Spleen (tissue), 11 donors: ENCODE results near the gene ANKRD33. TPM values are rescaled to one million over a fixed set of nuclear protein-coding genes. Genes with fewer than 3 reads are reported as not detected.
A peak's percentile ranks its signal among the peaks of the same experiment; 100 is the strongest.

Source experiments
- DNase-seq: peaks from one replicate; pipeline ENCODE4 v3.0.0-alpha.2; 2020
- H3K27ac ChIP-seq, 8 donors: fragments of 200-600 bp; sonication (generic) in 7 of 8; 1 replicate in 4 of 8; 2 replicates in 4 of 8; pipeline versions ENCODE4 v1.5.0 to v1.8.0; 2016 to 2021; ENCODE audit warnings: inconsistent platforms in 4 of 8, mild to moderate bottlenecking in 4 of 8, moderate library complexity in 1 of 8
- H3K27me3 ChIP-seq, 7 donors: fragments of 200-600 bp; sonication (generic) in 6 of 7; replicated peaks in 1 of 7; 1 replicate in 4 of 7; 2 replicates in 3 of 7; pipeline versions ENCODE4 v1.5.0 to v1.8.0; 2016 to 2021; ENCODE audit warnings: inconsistent platforms in 3 of 7, mild to moderate bottlenecking in 1 of 7
- H3K36me3 ChIP-seq, 6 donors: fragments of 200-600 bp; sonication (generic) in 5 of 6; 1 replicate in 4 of 6; 2 replicates in 2 of 6; pipeline versions ENCODE4 v1.5.0 to v1.8.0; 2016 to 2021; ENCODE audit warnings: inconsistent platforms in 2 of 6
- H3K4me1 ChIP-seq, 6 donors: fragments of 200-600 bp; sonication (generic) in 5 of 6; 1 replicate in 3 of 6; 2 replicates in 3 of 6; pipeline versions ENCODE4 v1.5.0 to v1.8.0; 2016 to 2021; ENCODE audit warnings: inconsistent platforms in 3 of 6
- H3K4me3 ChIP-seq, 8 donors: fragments of 200-600 bp; sonication (generic) in 7 of 8; 1 replicate in 4 of 8; 2 replicates in 4 of 8; pipeline versions ENCODE4 v1.5.0 to v1.8.0; 2016 to 2021; ENCODE audit warnings: inconsistent platforms in 4 of 8, mild to moderate bottlenecking in 4 of 8, moderate library complexity in 2 of 8
- H3K9me3 ChIP-seq, 8 donors: fragments of 200-600 bp; sonication (generic) in 7 of 8; 1 replicate in 4 of 8; 2 replicates in 4 of 8; pipeline versions ENCODE4 v1.5.0 to v1.8.0; 2016 to 2021; ENCODE audit warnings: inconsistent platforms in 4 of 8
- POLR2A ChIP-seq, 3 donors: fragments of 450-650 bp; IDR thresholded peaks; one replicate each; pipeline ENCODE4 v1.5.1; 2017; ENCODE audit warnings: antibody characterized with exemption in 3 of 3, mild to moderate bottlenecking in 1 of 3
- POLR2AphosphoS5 ChIP-seq, 3 donors: sonication (generic); formaldehyde crosslinking; IDR thresholded peaks; one replicate each; pipeline ENCODE4 v1.5.1; 2017; ENCODE audit warnings: antibody characterized with exemption in 3 of 3
- WGBS, 5 donors: extraction: QIAGEN DNeasy Blood & Tissue Kit in 3 of 5; methylation state at CpG; one replicate each; pipeline versions ENCODE4 v1.1.5 to v1.1.7; 2013 to 2018; 5-methylcytosine and 5-hydroxymethylcytosine counted together
- intact Hi-C: fragments of 100-400 bp; cut with DNase I; formaldehyde crosslinking; loops from one replicate; pipeline ENCODE4 v1.15.0; 2023; ENCODE audit warnings: low total_unique reads
- polyA plus RNA-seq, 3 donors: library from polyadenylated mRNA; stranded (reverse); fragments of 200-250 nt; gene quantifications; one replicate each; pipeline ENCODE4 v1.2.1, GENCODE V29; 2013
- total RNA-seq, 7 donors: library from RNA; depleted of rRNA in 3 of 7; stranded (reverse); fragments of >200 nt in 3 of 7; fragmentation: NEBNext Ultra II Directional in 4 of 7; extraction: Animal tissue kit (Norgen Biotek cat#: 25700) in 4 of 7; gene quantifications; one replicate each; pipeline versions ENCODE4 v1.1.0 to v1.2.1, GENCODE V29; 2016 to 2021
- TF ChIP-seq, protein P1 (sequence below), 11 experiments: fragments of 200-600 bp in 7 of 11; fragments of 450-650 bp in 4 of 11; sonication (generic) in 4 of 11; IDR thresholded peaks in 8 of 11; conservative IDR thresholded peaks in 3 of 11; 1 replicate in 7 of 11; 2 replicates in 4 of 11; pipeline versions ENCODE4 v1.4.0 to v1.8.0; 2016 to 2021; ENCODE audit warnings: antibody characterized with exemption in 11 of 11, inconsistent platforms in 4 of 11, mild to moderate bottlenecking in 1 of 11
- donor health status: healthy with polysubstance abuse.
- donor health status: DM: no; HTN: no; CAD: no; lungs with moderate emphysema.
- donor health status: DM: no; HTN: no; CAD: no.
- donor health status: Bipolar disorder and iron deficiency.
- donor health status: healthy.
- donor health status: DM: no; HTN: no; CAD: no.
- donor health status: DM: yes; HTN: yes; CAD: no.

Gene ANKRD33
- total and polyA plus RNA-seq, 10 donors = not detected

DNA sequence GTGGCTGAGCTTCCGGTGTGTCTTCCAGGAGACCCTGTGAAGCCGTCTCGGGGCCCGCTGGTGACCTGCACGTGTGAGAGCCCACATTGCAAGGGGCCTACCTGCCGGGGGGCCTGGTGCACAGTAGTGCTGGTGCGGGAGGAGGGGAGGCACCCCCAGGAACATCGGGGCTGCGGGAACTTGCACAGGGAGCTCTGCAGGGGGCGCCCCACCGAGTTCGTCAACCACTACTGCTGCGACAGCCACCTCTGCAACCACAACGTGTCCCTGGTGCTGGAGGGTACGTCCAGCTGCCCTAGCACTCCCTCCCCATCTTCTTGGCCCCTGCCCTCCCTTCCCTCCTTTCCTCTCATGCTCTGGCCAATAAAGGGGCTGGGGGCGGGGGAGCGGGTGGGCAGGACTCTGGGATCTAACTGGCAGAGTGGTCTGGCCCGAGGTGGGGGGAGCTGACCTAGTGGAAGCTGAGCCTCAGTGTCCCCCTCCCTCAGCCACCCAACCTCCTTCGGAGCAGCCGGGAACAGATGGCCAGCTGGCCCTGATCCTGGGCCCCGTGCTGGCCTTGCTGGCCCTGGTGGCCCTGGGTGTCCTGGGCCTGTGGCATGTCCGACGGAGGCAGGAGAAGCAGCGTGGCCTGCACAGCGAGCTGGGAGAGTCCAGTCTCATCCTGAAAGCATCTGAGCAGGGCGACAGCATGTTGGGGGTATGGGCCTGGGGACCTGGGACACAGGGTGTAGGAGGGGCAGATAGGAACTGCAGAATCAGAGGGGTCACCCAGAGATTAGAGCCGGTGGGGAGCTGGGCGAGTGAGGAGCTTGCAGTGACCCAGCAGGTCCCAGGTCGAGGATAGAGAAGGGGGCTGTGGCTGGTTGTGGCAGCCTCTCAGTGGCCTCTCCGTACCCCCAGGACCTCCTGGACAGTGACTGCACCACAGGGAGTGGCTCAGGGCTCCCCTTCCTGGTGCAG, 25.4 kb downstream of the ANKRD33 start:
- H3K36me3 ChIP-seq = peaks cover 0 to 25% (median 12%) of the 10 kb centered on the region in 6 donors
- peak overlapping the region in 7 of 8 donors; percentile 30 to 92 (median 78) for H3K27ac ChIP-seq
- intact Hi-C loops = no loop called here
- no peaks in the 10 kb centered on the region for H3K9me3 ChIP-seq
- peaks cover 29 to 85% (median 63%) of the 10 kb centered on the region in 6 donors for H3K4me1 ChIP-seq
- H3K27me3 ChIP-seq = peaks cover 0 to 6% (median 0%) of the 10 kb centered on the region in 7 donors
- TF ChIP-seq POLR2AphosphoS5 (IDR thresholded peaks at IDR 0.05) (peak in 1 of 3 donors; percentile 48), POLR2A (IDR thresholded peaks at IDR 0.05) (no peak)
- TF ChIP-seq, protein P1, sequence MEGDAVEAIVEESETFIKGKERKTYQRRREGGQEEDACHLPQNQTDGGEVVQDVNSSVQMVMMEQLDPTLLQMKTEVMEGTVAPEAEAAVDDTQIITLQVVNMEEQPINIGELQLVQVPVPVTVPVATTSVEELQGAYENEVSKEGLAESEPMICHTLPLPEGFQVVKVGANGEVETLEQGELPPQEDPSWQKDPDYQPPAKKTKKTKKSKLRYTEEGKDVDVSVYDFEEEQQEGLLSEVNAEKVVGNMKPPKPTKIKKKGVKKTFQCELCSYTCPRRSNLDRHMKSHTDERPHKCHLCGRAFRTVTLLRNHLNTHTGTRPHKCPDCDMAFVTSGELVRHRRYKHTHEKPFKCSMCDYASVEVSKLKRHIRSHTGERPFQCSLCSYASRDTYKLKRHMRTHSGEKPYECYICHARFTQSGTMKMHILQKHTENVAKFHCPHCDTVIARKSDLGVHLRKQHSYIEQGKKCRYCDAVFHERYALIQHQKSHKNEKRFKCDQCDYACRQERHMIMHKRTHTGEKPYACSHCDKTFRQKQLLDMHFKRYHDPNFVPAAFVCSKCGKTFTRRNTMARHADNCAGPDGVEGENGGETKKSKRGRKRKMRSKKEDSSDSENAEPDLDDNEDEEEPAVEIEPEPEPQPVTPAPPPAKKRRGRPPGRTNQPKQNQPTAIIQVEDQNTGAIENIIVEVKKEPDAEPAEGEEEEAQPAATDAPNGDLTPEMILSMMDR (IDR thresholded peaks at IDR 0.05 in 8 of 11, conservative IDR thresholded peaks at IDR 0.05 in 3 of 11) = peak in 1 of 11 experiments; percentile 25
- no peak for DNase-seq
- 73 to 80% (median 76%) methylated on average over 26 to 30 of the region's 30 CpGs for WGBS, 5 donors
- peak overlapping the region in 2 of 8 donors; percentile 30 to 53 for H3K4me3 ChIP-seq

DNA sequence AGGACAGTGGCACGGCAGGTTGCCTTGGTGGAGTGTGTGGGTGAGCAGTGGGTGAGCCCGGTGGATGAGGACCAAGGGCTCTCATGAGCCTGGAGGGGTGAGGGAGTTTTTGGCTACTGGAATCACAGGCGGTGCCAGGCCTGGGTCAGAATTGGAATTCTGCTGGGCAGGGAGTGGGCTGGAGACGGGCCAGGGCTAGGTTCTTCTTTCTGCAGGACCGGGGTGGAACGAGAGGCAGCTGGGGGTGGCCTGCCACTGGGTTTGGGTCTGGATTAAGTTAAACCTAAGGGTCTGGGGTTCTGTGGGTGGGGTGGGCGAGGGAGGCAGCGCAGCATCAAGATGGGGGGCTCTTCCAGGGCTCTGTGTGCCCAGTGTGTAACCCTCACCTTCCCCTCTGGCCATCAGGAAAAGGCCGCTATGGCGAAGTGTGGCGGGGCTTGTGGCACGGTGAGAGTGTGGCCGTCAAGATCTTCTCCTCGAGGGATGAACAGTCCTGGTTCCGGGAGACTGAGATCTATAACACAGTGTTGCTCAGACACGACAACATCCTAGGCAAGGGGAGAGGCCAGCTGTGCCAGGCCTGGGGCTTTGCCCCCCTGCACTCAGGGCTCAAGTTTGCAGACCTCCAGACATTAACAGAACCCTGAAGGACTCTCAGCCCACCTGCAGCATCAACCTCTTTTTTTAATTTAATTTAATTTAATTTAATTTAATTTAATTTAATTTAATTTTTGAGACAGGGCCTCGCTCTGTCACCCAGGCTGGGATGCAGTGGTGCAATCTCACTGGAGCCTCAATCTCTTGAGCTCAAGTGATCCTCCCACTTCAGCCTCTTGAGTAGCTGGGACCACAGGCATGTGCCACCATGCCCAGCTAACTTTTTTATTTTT, 26.4 kb downstream of the ANKRD33 start:
- peak overlapping the region in 5 of 8 donors; percentile 72 to 92 (median 79) for H3K27ac ChIP-seq
- DNase-seq = no peak
- H3K36me3 ChIP-seq = peaks cover 0 to 32% (median 12%) of the 10 kb centered on the region in 6 donors
- peaks cover 29 to 77% (median 60%) of the 10 kb centered on the region in 6 donors for H3K4me1 ChIP-seq
- WGBS, 5 donors = 71 to 87% (median 85%) methylated on average over 17 of the region's 17 CpGs
- TF ChIP-seq POLR2AphosphoS5 (IDR thresholded peaks at IDR 0.05) = no peak
- TF ChIP-seq POLR2A (IDR thresholded peaks at IDR 0.05) = no peak
- TF ChIP-seq, protein P1 (IDR thresholded peaks at IDR 0.05 in 8 of 11, conservative IDR thresholded peaks at IDR 0.05 in 3 of 11) = no peak
- peak overlapping the region in 1 of 8 donors; percentile 53 for H3K4me3 ChIP-seq
- no peaks in the 10 kb centered on the region for H3K9me3 ChIP-seq
- no peaks in the 10 kb centered on the region for H3K27me3 ChIP-seq
- intact Hi-C loops = no loop called here

DNA sequence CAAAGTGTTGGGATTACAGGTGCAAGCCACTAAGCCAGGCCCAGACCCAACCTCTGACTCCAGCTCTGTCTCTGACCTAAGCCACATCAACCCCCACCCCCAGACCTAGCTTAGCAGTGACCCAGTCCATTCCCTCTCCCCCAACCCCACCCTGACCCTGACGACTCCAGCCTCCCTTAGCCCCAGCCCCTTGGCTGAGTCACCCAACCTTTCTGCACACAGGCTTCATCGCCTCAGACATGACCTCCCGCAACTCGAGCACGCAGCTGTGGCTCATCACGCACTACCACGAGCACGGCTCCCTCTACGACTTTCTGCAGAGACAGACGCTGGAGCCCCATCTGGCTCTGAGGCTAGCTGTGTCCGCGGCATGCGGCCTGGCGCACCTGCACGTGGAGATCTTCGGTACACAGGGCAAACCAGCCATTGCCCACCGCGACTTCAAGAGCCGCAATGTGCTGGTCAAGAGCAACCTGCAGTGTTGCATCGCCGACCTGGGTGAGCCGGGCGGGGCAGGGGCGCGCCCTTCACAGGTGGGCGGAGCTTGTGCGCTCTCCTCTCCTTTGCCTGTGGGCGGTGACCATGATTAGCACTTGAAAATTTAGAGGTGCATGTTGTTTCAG, 27.2 kb downstream of the ANKRD33 start:
- H3K4me3 ChIP-seq = no peak overlapping the region
- no peaks in the 10 kb centered on the region for H3K9me3 ChIP-seq
- no peak for DNase-seq
- H3K27me3 ChIP-seq = no peaks in the 10 kb centered on the region
- intact Hi-C loops = no loop called here
- peaks cover 25 to 69% (median 52%) of the 10 kb centered on the region in 6 donors for H3K4me1 ChIP-seq
- peaks cover 0 to 39% (median 13%) of the 10 kb centered on the region in 6 donors for H3K36me3 ChIP-seq
- WGBS, 5 donors = 90 to 93% (median 91%) methylated on average over 21 to 28 of the region's 28 CpGs
- no peak for TF ChIP-seq POLR2AphosphoS5 (IDR thresholded peaks at IDR 0.05)
- no peak for TF ChIP-seq POLR2A (IDR thresholded peaks at IDR 0.05)
- TF ChIP-seq, protein P1 (IDR thresholded peaks at IDR 0.05 in 8 of 11, conservative IDR thresholded peaks at IDR 0.05 in 3 of 11) = no peak
- no peak overlapping the region for H3K27ac ChIP-seq
